GM12872 (cell line): ENCODE data around the gene COL9A2.

Experiments
- CTCF ChIP-seq: IDR thresholded peaks from 3 replicates; pipeline ENCODE4 v1.5.1; 2011; ENCODE audit warnings: low read depth, mild to moderate bottlenecking, low read length, moderate library complexity; ENCODE audit not compliant: insufficient read depth

The COL9A2 gene

GRCh38 chr1:40339420-40340323 is 22.6 kb upstream of the COL9A2 start:
- TF ChIP-seq CTCF: no peak

- TF ChIP-seq CTCF: peak; percentile 99
Observed at GRCh38 chr1:40338745-40339419, 21.8 kb upstream of the COL9A2 start.

DNA sequence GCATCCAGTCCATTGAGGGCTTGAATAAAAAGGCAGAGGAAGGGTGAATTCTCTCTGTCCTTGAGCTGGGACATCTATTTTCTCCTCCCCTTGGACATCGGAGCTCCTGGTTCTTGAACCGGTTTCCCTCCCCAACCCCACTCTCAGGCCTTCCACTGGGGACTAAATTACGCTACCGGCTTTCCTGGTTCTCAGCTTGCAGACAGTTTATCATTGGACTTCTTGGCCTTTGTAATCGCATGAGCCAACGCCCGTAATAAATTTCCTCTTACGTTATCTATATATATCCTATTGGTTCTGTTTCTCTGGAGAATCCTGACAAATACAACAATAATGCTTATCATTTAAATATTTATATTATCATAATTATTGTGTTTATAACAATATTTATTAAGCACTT is 20.4 kb upstream of the COL9A2 start:
- no peak for TF ChIP-seq CTCF

- no peak for TF ChIP-seq CTCF
Observed at GRCh38 chr1:40332695-40333094, 15.6 kb upstream of the COL9A2 start.

- TF ChIP-seq CTCF: no peak
Observed at GRCh38 chr1:40318970-40319621, 2.0 kb upstream of the COL9A2 start.

DNA sequence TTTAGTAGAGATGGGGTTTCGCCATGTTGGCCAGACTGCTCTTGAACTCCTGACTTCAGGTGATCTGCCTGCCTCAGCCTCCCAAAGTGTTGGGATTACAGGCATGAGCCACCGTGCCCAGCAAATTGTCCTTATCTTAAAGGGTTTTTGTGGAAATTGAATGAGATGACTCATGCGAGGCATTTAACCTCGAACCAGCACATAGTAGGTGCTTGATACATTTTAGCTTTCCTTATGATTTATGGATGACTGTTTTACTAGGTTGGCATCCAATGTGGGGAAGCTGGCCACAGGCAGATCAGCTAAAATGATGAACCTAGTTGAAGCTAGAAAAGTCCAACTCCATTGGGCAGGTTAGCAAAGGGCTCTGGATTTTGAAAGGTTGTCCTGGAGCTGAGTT is 1.4 kb upstream of the COL9A2 start:
- TF ChIP-seq CTCF: no peak

- no peak for TF ChIP-seq CTCF
Observed at GRCh38 chr1:40317394-40318074, 448 bp upstream of the COL9A2 start.
